Thyroid gland (tissue), 4 donors: ENCODE results near the gene SEMA5A.

Experiments
- POLR2A ChIP-seq, 2 donors: fragments of 450-650 bp; IDR thresholded peaks; one replicate each; pipeline ENCODE4 v1.6.1; 2017; ENCODE audit warnings: antibody characterized with exemption in 2 of 2, mild to moderate bottlenecking in 2 of 2, moderate library complexity in 1 of 2
- TF ChIP-seq, protein P1 (sequence below), 6 experiments: fragments of 200-600 bp in 3 of 6; fragments of 450-650 bp in 3 of 6; sonication (generic) in 3 of 6; IDR thresholded peaks; one replicate each; pipeline ENCODE4 v1.5.1; 2016 to 2019; ENCODE audit warnings: antibody characterized with exemption in 6 of 6, mild to moderate bottlenecking in 2 of 6, inconsistent platforms in 1 of 6, moderate library complexity in 1 of 6

DNA sequence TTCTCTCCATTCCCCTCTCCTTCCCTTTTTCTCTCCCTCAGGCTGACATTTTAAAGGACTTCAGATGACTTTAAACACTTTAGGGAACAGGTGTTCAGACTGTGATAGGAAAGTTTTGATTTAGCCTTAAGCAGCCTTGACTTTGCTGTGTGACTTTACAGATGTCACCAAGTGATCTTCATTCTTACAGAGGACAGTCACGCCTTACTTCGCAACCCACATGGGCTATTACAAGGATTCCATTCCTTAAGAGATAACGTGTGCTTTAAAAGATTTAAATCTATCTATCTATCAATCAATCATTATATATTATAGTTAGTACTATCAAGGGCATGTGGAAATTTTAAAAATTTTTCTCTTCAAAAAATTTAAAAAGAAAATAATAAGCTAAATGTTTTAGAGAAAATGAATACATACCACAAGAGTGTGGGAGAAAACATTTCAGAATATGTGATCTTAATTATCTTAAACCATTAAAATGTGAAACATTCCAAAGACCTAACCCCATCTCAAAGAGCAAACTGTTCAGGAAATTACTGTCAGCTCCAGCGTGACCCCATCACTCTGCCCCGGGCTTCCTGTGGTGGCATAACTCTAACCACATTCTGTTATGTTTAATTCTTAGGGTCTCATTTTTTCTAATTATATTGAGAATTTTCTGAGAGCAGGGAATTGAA is 530.5 kb downstream of the SEMA5A start:
- TF ChIP-seq, protein P1, sequence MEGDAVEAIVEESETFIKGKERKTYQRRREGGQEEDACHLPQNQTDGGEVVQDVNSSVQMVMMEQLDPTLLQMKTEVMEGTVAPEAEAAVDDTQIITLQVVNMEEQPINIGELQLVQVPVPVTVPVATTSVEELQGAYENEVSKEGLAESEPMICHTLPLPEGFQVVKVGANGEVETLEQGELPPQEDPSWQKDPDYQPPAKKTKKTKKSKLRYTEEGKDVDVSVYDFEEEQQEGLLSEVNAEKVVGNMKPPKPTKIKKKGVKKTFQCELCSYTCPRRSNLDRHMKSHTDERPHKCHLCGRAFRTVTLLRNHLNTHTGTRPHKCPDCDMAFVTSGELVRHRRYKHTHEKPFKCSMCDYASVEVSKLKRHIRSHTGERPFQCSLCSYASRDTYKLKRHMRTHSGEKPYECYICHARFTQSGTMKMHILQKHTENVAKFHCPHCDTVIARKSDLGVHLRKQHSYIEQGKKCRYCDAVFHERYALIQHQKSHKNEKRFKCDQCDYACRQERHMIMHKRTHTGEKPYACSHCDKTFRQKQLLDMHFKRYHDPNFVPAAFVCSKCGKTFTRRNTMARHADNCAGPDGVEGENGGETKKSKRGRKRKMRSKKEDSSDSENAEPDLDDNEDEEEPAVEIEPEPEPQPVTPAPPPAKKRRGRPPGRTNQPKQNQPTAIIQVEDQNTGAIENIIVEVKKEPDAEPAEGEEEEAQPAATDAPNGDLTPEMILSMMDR (IDR thresholded peaks at IDR 0.05) = no peak
- TF ChIP-seq POLR2A (IDR thresholded peaks at IDR 0.05) = no peak
